NCI-H1694 treated with DMSO at 0.1 percent for 48 hours (cell line): ENCODE data around the gene FANCI.

Experiments used
- DNase-seq: peaks from one replicate; lab custom pipeline; 2025; lab: John Stamatoyannopoulos, UW

Gene FANCI

GRCh38 chr15:89361451-89362202 lies 117.8 kb downstream of the FANCI start:
- peak; percentile 25 for DNase-seq

- DNase-seq, result peak; percentile 60
Measured at GRCh38 chr15:89362203-89363101, 118.7 kb downstream of the FANCI start.

- DNase-seq, result no peak
Measured at GRCh38 chr15:89363133-89363532, 119.4 kb downstream of the FANCI start.

DNA sequence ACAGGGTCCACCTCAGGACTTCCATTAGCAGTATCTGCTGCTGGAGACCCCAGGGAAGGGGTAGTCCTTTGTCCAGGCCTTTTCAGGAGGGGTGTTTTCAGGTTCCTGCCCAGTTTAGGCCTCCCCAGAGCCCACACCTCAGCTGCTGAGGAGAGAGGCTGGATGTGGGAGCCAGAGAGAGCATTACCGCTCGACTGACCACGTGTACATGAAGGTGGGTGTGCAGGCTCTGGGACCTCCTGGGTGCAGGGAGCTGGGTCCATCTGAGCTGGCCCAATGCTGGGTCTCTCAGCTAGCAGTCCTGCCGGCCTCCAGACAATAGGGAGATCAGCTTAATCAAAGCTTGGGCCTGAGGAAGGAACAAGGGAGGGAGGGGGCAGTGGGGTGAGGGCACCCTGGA lies 120.0 kb downstream of the FANCI start:
- DNase-seq, result no peak

DNA sequence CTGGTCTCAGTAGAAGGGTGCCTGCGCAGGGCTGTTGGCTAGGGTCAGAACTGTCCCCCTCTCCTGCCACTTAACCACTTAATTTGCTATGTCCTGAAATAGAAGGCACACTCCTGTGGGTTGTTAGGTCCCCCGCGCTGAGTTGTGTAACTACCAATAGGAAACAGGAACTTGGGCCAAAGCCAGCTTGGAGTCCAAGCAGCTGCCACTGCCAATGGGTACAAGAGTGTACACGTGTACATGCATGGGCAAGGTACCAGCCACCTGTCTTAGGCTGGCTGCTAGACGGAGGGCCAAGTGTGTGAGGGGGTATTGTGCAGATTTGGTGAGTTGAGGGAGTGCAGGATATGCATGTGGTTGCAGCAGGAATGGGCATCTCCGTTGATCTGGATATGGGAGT lies 120.6 kb downstream of the FANCI start:
- DNase-seq, result peak; percentile 84

- DNase-seq, result no peak
Measured at GRCh38 chr15:89364741-89365450, 121.1 kb downstream of the FANCI start.

GRCh38 chr15:89365462-89366065 lies 121.8 kb downstream of the FANCI start:
- DNase-seq, result no peak
